ENCODE results near the gene IL36B.

The IL36B gene

GRCh38 chr2:113075030-113075429 is 22.4 kb upstream of the IL36B start:
- no peak for DNase-seq

GRCh38 chr2:113073325-113073834 is 20.7 kb upstream of the IL36B start:
- DNase-seq: no peak

- DNase-seq: no peak
These were observed 19.9 kb upstream of the IL36B start for GRCh38 chr2:113072584-113072983.

GRCh38 chr2:113070606-113070975 is 17.9 kb upstream of the IL36B start:
- DNase-seq: no peak

GRCh38 chr2:113069676-113070605 is 17.3 kb upstream of the IL36B start:
- no peak for DNase-seq

- no peak for DNase-seq
These were observed 16.2 kb upstream of the IL36B start for GRCh38 chr2:113068706-113069485.

- DNase-seq: no peak
These were observed 15.6 kb upstream of the IL36B start for GRCh38 chr2:113068249-113068648.

GRCh38 chr2:113067681-113068080 is 15.0 kb upstream of the IL36B start, which contains the start of gene IL1F10:
Gene IL1F10 (plus strand): TSS chr2:113067970. CDS start chr2:113072739, 4,769 bp downstream.
- DNase-seq: no peak

- no peak for DNase-seq
These were observed 12.2 kb upstream of the IL36B start for GRCh38 chr2:113064898-113065297.

- no peak for DNase-seq
These were observed 11.6 kb upstream of the IL36B start for GRCh38 chr2:113064281-113064680.

GRCh38 chr2:113061896-113062770 is 9.5 kb upstream of the IL36B start:
- no peak for DNase-seq

GRCh38 chr2:113061241-113061640 is 8.6 kb upstream of the IL36B start:
- DNase-seq: no peak

GRCh38 chr2:113060796-113061195 is 8.1 kb upstream of the IL36B start:
- no peak for DNase-seq

GRCh38 chr2:113060396-113060795 is 7.7 kb upstream of the IL36B start:
- DNase-seq: no peak

- no peak for DNase-seq
These were observed 6.6 kb upstream of the IL36B start, which contains the start of gene IL36RN for GRCh38 chr2:113058998-113059960. Gene IL36RN (plus strand): TSS chr2:113059198. CDS start chr2:113059439, 241 bp downstream.

- no peak for DNase-seq
These were observed 5.8 kb upstream of the IL36B start for GRCh38 chr2:113058411-113058994.

GRCh38 chr2:113057117-113057516 is 4.5 kb upstream of the IL36B start:
- no peak for DNase-seq

GRCh38 chr2:113056521-113056920 is 3.9 kb upstream of the IL36B start:
- DNase-seq: no peak

- DNase-seq: no peak
These were observed 1.4 kb upstream of the IL36B start for GRCh38 chr2:113054066-113054465.

GRCh38 chr2:113053666-113054065 is 999 bp upstream of the IL36B start:
- DNase-seq: no peak
